Naive thymus-derived CD4-positive, alpha-beta T cell (primary cell): ENCODE data around the gene AKAP13. TPM values are rescaled to one million over a fixed set of nuclear protein-coding genes. Genes with fewer than 3 reads are reported as not detected.

Experiments
- ATAC-seq: fragments of 150-1000 bp; cut with Tn5 transposase; 2 replicates; pipeline ENCODE4 v1.10.0; 2021; ENCODE audit warnings: mild to moderate bottlenecking, moderate library complexity
- CTCF ChIA-PET: fragments of 350-600 bp; sonication (Branson Sonifier 250); formaldehyde crosslinking; loops from one replicate; lab custom pipeline; 2021; ENCODE audit warnings: antibody characterized with exemption; lab: Charles Lee
- POLR2A ChIA-PET: fragments of 350-600 bp; sonication (Branson Sonifier 250); formaldehyde crosslinking; loops from one replicate; lab custom pipeline; 2021; ENCODE audit warnings: antibody characterized with exemption, inconsistent platforms; lab: Charles Lee
- DNase-seq, 9 donors: peaks; one replicate each; pipeline versions ENCODE4 v3.0.0 to v3.0.0-alpha.2; 2020 to 2022; ENCODE audit warnings: mixed read lengths in 1 of 9
- H3K27ac ChIP-seq: one replicate; pipeline ENCODE4 v1.7.0; 2013; ENCODE audit warnings: mild to moderate bottlenecking, low read depth, low read length, moderate library complexity
- H3K27me3 ChIP-seq, 2 donors: one replicate each; pipeline ENCODE4 v1.7.0; 2013; ENCODE audit warnings: low read length in 2 of 2, mild to moderate bottlenecking in 2 of 2, moderate library complexity in 2 of 2; ENCODE audit not compliant: control insufficient read depth in 2 of 2, insufficient read depth in 2 of 2
- H3K36me3 ChIP-seq, 3 experiments: 1 replicate in 2 of 3; 2 replicates in 1 of 3; pipeline ENCODE4 v1.7.0; 2013; ENCODE audit warnings: low read length in 3 of 3, mild to moderate bottlenecking in 3 of 3, moderate library complexity in 1 of 3; ENCODE audit not compliant: insufficient read depth in 3 of 3, control insufficient read depth in 2 of 3
- H3K4me1 ChIP-seq, 2 donors: one replicate each; pipeline ENCODE4 v1.7.0; 2013; ENCODE audit warnings: low read length in 2 of 2, mild to moderate bottlenecking in 2 of 2, moderate library complexity in 1 of 2; ENCODE audit not compliant: control insufficient read depth in 2 of 2, insufficient read depth in 2 of 2
- H3K4me3 ChIP-seq: 2 replicates; pipeline ENCODE4 v1.7.0; 2013; ENCODE audit warnings: mild to moderate bottlenecking, low read length
- H3K9me3 ChIP-seq, 3 experiments: 1 replicate in 2 of 3; 2 replicates in 1 of 3; pipeline ENCODE4 v1.7.0; 2013; ENCODE audit warnings: low read length in 3 of 3; ENCODE audit not compliant: control insufficient read depth in 2 of 3
- H3K27ac Mint-ChIP-seq, 9 donors: one replicate each; pipeline ENCODE4 v1.8.0; 2020 to 2022; ENCODE audit warnings: mixed read lengths in 9 of 9, mild to moderate bottlenecking in 8 of 9, moderate library complexity in 5 of 9, inconsistent platforms in 2 of 9
- H3K27me3 Mint-ChIP-seq, 5 donors: one replicate each; pipeline ENCODE4 v1.8.0; 2021 to 2022; ENCODE audit warnings: mixed read lengths in 5 of 5, mild to moderate bottlenecking in 1 of 5
- H3K36me3 Mint-ChIP-seq, 5 donors: one replicate each; pipeline ENCODE4 v1.8.0; 2020 to 2022; ENCODE audit warnings: mixed read lengths in 5 of 5, mild to moderate bottlenecking in 3 of 5, inconsistent platforms in 1 of 5
- H3K4me1 Mint-ChIP-seq, 7 donors: one replicate each; pipeline ENCODE4 v1.8.0; 2020 to 2022; ENCODE audit warnings: mixed read lengths in 7 of 7, mild to moderate bottlenecking in 3 of 7, inconsistent platforms in 1 of 7
- H3K4me3 Mint-ChIP-seq, 10 donors: one replicate each; pipeline ENCODE4 v1.8.0; 2020 to 2022; ENCODE audit warnings: mild to moderate bottlenecking in 10 of 10, mixed read lengths in 10 of 10, moderate library complexity in 6 of 10, inconsistent platforms in 2 of 10
- H3K9me3 Mint-ChIP-seq, 11 donors: one replicate each; pipeline ENCODE4 v1.8.0; 2020 to 2022; ENCODE audit warnings: mixed read lengths in 11 of 11, mild to moderate bottlenecking in 4 of 11, inconsistent platforms in 1 of 11, moderate library complexity in 1 of 11
- intact Hi-C, 2 donors: fragments of 100-400 bp; cut with micrococcal nuclease; formaldehyde crosslinking; loops; one replicate each; pipeline ENCODE4 v1.15.1; 2023
- polyA plus RNA-seq, 2 donors: library from polyadenylated mRNA; unstranded; fragments of 300-500 nt; fragmentation: Illumina TruSeq; gene quantifications; one replicate each; pipeline ENCODE4 v1.2.3, GENCODE V29; 2021
- total RNA-seq, 6 experiments: library from RNA in 5 of 6; stranded (reverse) in 5 of 6; gene quantifications; 1 replicate in 5 of 6; 2 replicates in 1 of 6; pipeline ENCODE4 v1.2.3 and lab custom pipeline; 2021 to 2026

The AKAP13 gene
- total and polyA plus RNA-seq, 7 experiments from 2014 or later: 108 to 400 (median 231) TPM

DNA sequence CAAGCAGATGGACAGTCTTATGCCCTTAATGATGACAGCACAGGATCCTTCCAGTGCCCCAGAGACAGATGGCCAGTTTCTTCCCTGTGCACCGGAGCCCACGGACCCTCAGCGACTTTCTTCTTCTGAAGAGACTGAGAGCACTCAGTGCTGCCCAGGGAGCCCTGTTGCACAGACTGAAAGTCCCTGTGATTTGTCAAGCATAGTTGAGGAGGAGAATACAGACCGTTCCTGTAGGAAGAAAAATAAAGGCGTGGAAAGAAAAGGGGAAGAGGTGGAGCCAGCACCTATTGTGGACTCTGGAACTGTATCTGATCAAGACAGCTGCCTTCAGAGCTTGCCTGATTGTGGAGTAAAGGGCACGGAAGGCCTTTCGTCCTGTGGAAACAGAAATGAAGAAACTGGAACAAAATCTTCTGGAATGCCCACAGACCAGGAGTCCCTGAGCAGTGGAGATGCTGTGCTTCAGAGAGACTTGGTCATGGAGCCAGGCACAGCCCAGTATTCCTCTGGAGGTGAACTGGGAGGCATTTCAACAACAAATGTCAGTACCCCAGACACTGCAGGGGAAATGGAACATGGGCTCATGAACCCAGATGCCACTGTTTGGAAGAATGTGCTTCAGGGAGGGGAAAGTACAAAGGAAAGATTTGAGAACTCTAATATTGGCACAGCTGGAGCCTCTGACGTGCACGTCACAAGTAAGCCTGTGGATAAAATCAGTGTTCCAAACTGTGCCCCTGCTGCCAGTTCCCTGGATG lies 198.7 kb downstream of the AKAP13 start:
- Mint-ChIP-seq H3K27me3 (no peaks in the 10 kb centered on the region), H3K9me3 (peaks cover 0 to 1% (median 0%) of the 10 kb centered on the region in 11 donors), H3K36me3 (peaks cover 0 to 35% (median 25%) of the 10 kb centered on the region in 5 donors), H3K4me3 (peak overlapping the region in 2 of 10 donors; percentile 45 to 53), H3K27ac (peak overlapping the region; percentile 48 to 97 (median 93)), H3K4me1 (peaks cover 42 to 57% (median 55%) of the 10 kb centered on the region in 7 donors)
- no peaks in the 10 kb centered on the region for H3K27me3 ChIP-seq
- H3K27ac ChIP-seq: no peak overlapping the region
- POLR2A ChIA-PET: no interaction called here
- intact Hi-C loops: no loop called here
- CTCF ChIA-PET: no interaction called here
- ATAC-seq: no peak
- no peaks in the 10 kb centered on the region for H3K9me3 ChIP-seq
- peaks cover 0 to 27% (median 3%) of the 10 kb centered on the region in 3 experiments for H3K36me3 ChIP-seq
- H3K4me3 ChIP-seq: no peak overlapping the region
- DNase-seq: no peak
- peaks cover 29 to 40% of the 10 kb centered on the region in 2 donors for H3K4me1 ChIP-seq

DNA sequence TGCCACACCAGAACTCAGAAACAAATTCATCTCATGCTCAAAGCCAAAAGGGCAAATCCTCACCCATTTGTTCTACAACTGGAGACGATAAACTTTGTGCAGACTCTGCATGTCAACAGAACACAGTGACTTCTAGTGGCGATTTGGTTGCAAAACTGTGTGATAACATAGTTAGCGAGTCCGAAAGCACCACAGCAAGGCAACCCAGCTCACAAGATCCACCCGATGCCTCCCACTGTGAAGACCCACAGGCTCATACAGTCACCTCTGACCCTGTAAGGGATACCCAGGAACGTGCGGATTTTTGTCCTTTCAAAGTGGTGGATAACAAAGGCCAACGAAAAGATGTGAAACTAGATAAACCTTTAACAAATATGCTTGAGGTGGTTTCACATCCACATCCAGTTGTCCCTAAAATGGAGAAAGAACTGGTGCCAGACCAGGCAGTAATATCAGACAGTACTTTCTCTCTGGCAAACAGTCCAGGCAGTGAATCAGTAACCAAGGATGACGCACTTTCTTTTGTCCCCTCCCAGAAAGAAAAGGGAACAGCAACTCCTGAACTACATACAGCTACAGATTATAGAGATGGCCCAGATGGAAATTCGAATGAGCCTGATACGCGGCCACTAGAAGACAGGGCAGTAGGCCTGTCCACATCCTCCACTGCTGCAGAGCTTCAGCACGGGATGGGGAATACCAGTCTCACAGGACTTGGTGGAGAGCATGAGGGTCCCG lies 199.7 kb downstream of the AKAP13 start:
- Histone ChIP-seq H3K27ac (peak overlapping the region; percentile 75), H3K4me1 (peaks cover 38 to 47% of the 10 kb centered on the region in 2 donors)

DNA sequence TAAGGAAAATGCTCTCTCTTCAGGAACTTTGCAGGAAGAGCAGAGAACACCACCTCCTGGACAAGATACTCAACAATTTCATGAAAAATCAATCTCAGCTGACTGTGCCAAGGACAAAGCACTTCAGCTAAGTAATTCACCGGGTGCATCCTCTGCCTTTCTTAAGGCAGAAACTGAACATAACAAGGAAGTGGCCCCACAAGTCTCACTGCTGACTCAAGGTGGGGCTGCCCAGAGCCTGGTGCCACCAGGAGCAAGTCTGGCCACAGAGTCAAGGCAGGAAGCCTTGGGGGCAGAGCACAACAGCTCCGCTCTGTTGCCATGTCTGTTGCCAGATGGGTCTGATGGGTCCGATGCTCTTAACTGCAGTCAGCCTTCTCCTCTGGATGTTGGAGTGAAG lies 200.5 kb downstream of the AKAP13 start:
- peak overlapping the region; percentile 75 for H3K27ac ChIP-seq
- ATAC-seq (peak; percentile 54), DNase-seq (peak in 5 of 9 donors; percentile 2 to 42 (median 24))
- H3K27ac Mint-ChIP-seq: peak overlapping the region; percentile 83 to 99 (median 94)
- no peaks in the 10 kb centered on the region for H3K27me3 Mint-ChIP-seq
- no peaks in the 10 kb centered on the region for H3K27me3 ChIP-seq
- H3K4me1 Mint-ChIP-seq: peaks cover 53 to 74% (median 70%) of the 10 kb centered on the region in 7 donors
- peak overlapping the region; percentile 29 for H3K4me3 ChIP-seq
- peaks cover 0 to 40% (median 25%) of the 10 kb centered on the region in 5 donors for H3K36me3 Mint-ChIP-seq
- intact Hi-C loops: loop anchor here (5.0 to 10.0 kb wide), 4 partner anchors 66 to 264 kb away; partner anchors contain the start of gene AKAP13 (in 1 of the 2)
- H3K9me3 Mint-ChIP-seq: peaks cover 0 to 1% (median 0%) of the 10 kb centered on the region in 11 donors
- ChIA-PET CTCF (interaction anchor here (1.0 to 1.5 kb wide), 2 partner anchors 26 to 36 kb away, joined by 3 to 4 read pairs; no protein-coding TSS in a partner anchor), POLR2A (interaction anchor here (0.9 to 1.2 kb wide), 2 partner anchors 12 to 122 kb away, joined by 3 read pairs; no protein-coding TSS in a partner anchor)
- no peaks in the 10 kb centered on the region for H3K9me3 ChIP-seq
- peaks cover 46 to 49% of the 10 kb centered on the region in 2 donors for H3K4me1 ChIP-seq
- peaks cover 0 to 17% (median 3%) of the 10 kb centered on the region in 3 experiments for H3K36me3 ChIP-seq
- H3K4me3 Mint-ChIP-seq: peak overlapping the region; percentile 42 to 92 (median 85)

More for the DNA sequence above, 199.7 kb downstream of the AKAP13 start:
- peaks cover 49 to 67% (median 63%) of the 10 kb centered on the region in 7 donors for H3K4me1 Mint-ChIP-seq
- H3K27ac Mint-ChIP-seq: peak overlapping the region; percentile 83 to 99 (median 94)
- intact Hi-C loops: loop anchor here (5.0 to 10.0 kb wide), 4 partner anchors 67 to 263 kb away; partner anchors contain the start of gene AKAP13 (in 1 of the 2)
- Histone ChIP-seq H3K27me3 (no peaks in the 10 kb centered on the region), H3K4me3 (no peak overlapping the region), H3K36me3 (peaks cover 0 to 21% (median 3%) of the 10 kb centered on the region in 3 experiments), H3K9me3 (no peaks in the 10 kb centered on the region)
- peak overlapping the region in 8 of 10 donors; percentile 21 to 92 (median 84) for H3K4me3 Mint-ChIP-seq
- DNase-seq: no peak
- ATAC-seq: peak; percentile 21
- peaks cover 0 to 35% (median 25%) of the 10 kb centered on the region in 5 donors for H3K36me3 Mint-ChIP-seq
- POLR2A ChIA-PET: interaction anchor here (0.9 to 1.2 kb wide), 2 partner anchors 11 to 122 kb away, joined by 3 read pairs; no protein-coding TSS in a partner anchor
- H3K27me3 Mint-ChIP-seq: no peaks in the 10 kb centered on the region
- peaks cover 0 to 1% (median 0%) of the 10 kb centered on the region in 11 donors for H3K9me3 Mint-ChIP-seq
- CTCF ChIA-PET: interaction anchor here (1.5 kb wide), 1 partner anchor 37 kb away, joined by 3 read pairs; no protein-coding TSS in a partner anchor

DNA sequence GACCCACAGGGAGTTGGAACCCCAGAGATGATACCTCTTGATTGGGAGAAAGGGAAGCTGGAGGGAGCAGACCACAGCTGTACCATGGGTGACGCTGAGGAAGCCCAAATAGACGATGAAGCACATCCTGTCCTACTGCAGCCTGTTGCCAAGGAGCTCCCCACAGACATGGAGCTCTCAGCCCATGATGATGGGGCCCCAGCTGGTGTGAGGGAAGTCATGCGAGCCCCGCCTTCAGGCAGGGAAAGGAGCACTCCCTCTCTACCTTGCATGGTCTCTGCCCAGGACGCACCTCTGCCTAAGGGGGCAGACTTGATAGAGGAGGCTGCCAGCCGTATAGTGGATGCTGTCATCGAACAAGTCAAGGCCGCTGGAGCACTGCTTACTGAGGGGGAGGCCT lies 201.1 kb downstream of the AKAP13 start:
- peaks cover 0 to 1% (median 0%) of the 10 kb centered on the region in 11 donors for H3K9me3 Mint-ChIP-seq
- peaks cover 56 to 76% (median 74%) of the 10 kb centered on the region in 7 donors for H3K4me1 Mint-ChIP-seq
- no peaks in the 10 kb centered on the region for H3K27me3 Mint-ChIP-seq
- Histone ChIP-seq H3K4me1 (peaks cover 48 to 49% of the 10 kb centered on the region in 2 donors), H3K27ac (peak overlapping the region; percentile 75), H3K4me3 (peak overlapping the region; percentile 29), H3K36me3 (peaks cover 0 to 16% (median 3%) of the 10 kb centered on the region in 3 experiments), H3K27me3 (no peaks in the 10 kb centered on the region), H3K9me3 (no peaks in the 10 kb centered on the region)
- H3K27ac Mint-ChIP-seq: peak overlapping the region; percentile 83 to 99 (median 94)
- H3K36me3 Mint-ChIP-seq: peaks cover 0 to 40% (median 23%) of the 10 kb centered on the region in 5 donors
- peak; percentile 54 for ATAC-seq
- intact Hi-C loops: loop anchor here (5.0 to 10.0 kb wide), 4 partner anchors 66 to 264 kb away; partner anchors contain the start of gene AKAP13 (in 1 of the 2)
- DNase-seq: peak in 6 of 9 donors; percentile 7 to 48 (median 39)
- H3K4me3 Mint-ChIP-seq: peak overlapping the region; percentile 79 to 92 (median 85)
- POLR2A ChIA-PET: interaction anchor here (0.6 to 1.5 kb wide), 2 partner anchors 12 to 24 kb away, joined by 4 to 5 read pairs; no protein-coding TSS in a partner anchor
- CTCF ChIA-PET: interaction anchor here (1.0 to 1.5 kb wide), 2 partner anchors 26 to 35 kb away, joined by 3 to 4 read pairs; no protein-coding TSS in a partner anchor

DNA sequence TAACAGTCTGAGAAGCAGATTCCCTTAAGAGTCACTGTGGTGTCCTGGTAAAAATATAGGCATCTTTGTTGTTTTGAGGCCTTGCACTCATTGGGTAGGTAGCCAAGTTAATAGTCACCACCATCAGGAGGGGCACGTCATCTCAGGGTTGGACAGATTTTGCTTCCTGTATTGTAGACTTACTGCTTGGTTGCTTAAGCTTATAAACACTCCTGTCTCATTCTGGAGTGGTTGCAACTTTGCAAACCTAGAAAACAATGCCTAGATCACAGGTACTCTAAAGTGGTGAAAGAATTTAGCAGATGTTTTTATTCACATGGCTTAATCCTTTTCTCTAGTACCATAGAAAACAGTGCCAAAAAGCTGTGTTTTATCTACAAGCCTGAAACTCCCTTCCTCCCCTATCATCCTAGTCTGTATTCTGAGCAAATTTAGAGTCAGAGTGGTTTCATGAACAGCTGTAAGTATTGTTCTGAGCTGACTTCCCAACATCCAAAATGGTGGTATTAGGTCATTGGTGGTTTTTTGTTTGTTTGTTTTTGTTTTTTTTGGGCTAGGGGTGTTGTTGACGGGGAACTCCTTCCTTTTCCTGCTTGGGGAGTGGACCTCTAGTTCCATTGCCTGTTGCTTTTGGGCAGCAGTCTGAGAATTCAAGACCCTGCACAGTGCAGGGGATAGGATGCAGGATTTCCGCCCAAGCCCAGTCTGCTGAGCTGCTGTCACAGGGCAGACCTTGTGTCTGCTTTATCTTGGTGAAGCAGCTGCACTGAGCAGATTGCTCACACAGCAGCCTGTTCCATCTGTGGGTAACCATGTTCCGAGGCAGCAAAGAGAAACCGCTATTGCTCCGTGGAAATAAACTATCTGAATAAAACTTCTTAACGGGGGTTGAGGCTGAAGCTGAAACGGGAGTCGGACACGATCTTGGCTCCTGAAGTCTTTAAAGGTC lies 202.0 kb downstream of the AKAP13 start:
- H3K27ac Mint-ChIP-seq: peak overlapping the region; percentile 83 to 99 (median 94)
- intact Hi-C loops: loop anchor here (1.0 to 10.0 kb wide), 14 partner anchors 15 to 286 kb away; partner anchors contain the start of genes AKAP13 (in 1 of the 2) and KLHL25 (in 1 of the 2)
- Histone ChIP-seq H3K27ac (peak overlapping the region; percentile 75), H3K36me3 (peaks cover 0 to 21% (median 3%) of the 10 kb centered on the region in 3 experiments), H3K4me3 (peak overlapping the region; percentile 49), H3K4me1 (peaks cover 48 to 49% of the 10 kb centered on the region in 2 donors), H3K27me3 (no peaks in the 10 kb centered on the region), H3K9me3 (no peaks in the 10 kb centered on the region)
- ATAC-seq: peak; percentile 73
- H3K36me3 Mint-ChIP-seq: peaks cover 0 to 40% (median 22%) of the 10 kb centered on the region in 5 donors
- H3K4me1 Mint-ChIP-seq: peaks cover 56 to 77% (median 74%) of the 10 kb centered on the region in 7 donors
- H3K27me3 Mint-ChIP-seq: no peaks in the 10 kb centered on the region
- POLR2A ChIA-PET: interaction anchor here (0.6 to 1.5 kb wide), 10 partner anchors 9 to 74 kb away, joined by 3 to 5 read pairs (median 4); no protein-coding TSS in a partner anchor
- peaks cover 0 to 1% (median 0%) of the 10 kb centered on the region in 11 donors for H3K9me3 Mint-ChIP-seq
- CTCF ChIA-PET: interaction anchor here (0.5 to 1.0 kb wide), 4 partner anchors 25 to 95 kb away, joined by 3 to 4 read pairs (median 4); no protein-coding TSS in a partner anchor
- DNase-seq: peak in 8 of 9 donors; percentile 51 to 72 (median 66)
- peak overlapping the region; percentile 79 to 92 (median 85) for H3K4me3 Mint-ChIP-seq
